WTC11 (cell line): ENCODE results near the gene PHAF1.

Experiments
- ATF3 ChIP-seq: sonication (generic); formaldehyde crosslinking; conservative IDR thresholded peaks from 2 replicates; pipeline ENCODE4 v1.8.1; 2022; ENCODE audit warnings: mild to moderate bottlenecking, missing genetic modification reagents
- CTCF ChIP-seq: fragments of 200-600 bp; IDR thresholded peaks from 2 replicates; pipeline ENCODE4 v1.8.0; 2022; ENCODE audit warnings: antibody characterized with exemption
- FOXJ3 ChIP-seq: sonication (generic); formaldehyde crosslinking; IDR thresholded peaks from 2 replicates; pipeline ENCODE4 v1.9.0; 2021; ENCODE audit warnings: missing genetic modification reagents, mild to moderate bottlenecking, borderline replicate concordance
- NFYB ChIP-seq: sonication (generic); formaldehyde crosslinking; conservative IDR thresholded peaks from 2 replicates; pipeline ENCODE4 v1.8.0; 2022; ENCODE audit warnings: low read depth, missing genetic modification reagents
- SOX15 ChIP-seq: fragments of 250-450 bp; sonication (Bioruptor Pico); IDR thresholded peaks from 2 replicates; pipeline ENCODE4 v1.9.0; 2021; ENCODE audit warnings: mild to moderate bottlenecking
- TF ChIP-seq, protein P1 (sequence below): fragments of 250-450 bp; sonication (Bioruptor Pico); IDR thresholded peaks from 2 replicates; pipeline ENCODE4 v1.9.0; 2021; ENCODE audit warnings: mild to moderate bottlenecking, borderline replicate concordance

DNA sequence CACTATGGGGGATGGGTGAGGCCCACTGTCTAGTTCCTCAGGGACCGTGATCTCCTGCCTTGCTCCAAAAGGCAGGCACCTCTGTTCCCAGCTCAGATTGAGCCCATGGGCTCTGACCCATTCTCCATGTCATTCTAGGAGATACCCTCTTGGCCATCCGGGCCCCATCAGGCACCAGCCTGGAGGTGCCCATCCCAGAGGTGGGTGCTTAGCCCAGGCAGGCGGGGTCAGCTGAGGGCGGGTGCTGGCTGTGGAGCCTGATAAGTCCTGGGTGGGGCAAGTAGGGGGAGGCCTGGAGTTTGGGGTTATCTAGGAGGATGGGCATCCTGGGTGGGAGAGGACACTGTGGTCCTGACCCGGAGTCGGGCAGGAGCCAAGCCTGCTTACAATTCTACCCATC is 84.5 kb downstream of the PHAF1 start:
- TF ChIP-seq CTCF (no peak), FOXJ3 (no peak), SOX15 (CRISPR knock-in tag) (no peak), NFYB (CRISPR knock-in tag) (no peak), ATF3 (CRISPR knock-in tag) (no peak)
- TF ChIP-seq, protein P1, sequence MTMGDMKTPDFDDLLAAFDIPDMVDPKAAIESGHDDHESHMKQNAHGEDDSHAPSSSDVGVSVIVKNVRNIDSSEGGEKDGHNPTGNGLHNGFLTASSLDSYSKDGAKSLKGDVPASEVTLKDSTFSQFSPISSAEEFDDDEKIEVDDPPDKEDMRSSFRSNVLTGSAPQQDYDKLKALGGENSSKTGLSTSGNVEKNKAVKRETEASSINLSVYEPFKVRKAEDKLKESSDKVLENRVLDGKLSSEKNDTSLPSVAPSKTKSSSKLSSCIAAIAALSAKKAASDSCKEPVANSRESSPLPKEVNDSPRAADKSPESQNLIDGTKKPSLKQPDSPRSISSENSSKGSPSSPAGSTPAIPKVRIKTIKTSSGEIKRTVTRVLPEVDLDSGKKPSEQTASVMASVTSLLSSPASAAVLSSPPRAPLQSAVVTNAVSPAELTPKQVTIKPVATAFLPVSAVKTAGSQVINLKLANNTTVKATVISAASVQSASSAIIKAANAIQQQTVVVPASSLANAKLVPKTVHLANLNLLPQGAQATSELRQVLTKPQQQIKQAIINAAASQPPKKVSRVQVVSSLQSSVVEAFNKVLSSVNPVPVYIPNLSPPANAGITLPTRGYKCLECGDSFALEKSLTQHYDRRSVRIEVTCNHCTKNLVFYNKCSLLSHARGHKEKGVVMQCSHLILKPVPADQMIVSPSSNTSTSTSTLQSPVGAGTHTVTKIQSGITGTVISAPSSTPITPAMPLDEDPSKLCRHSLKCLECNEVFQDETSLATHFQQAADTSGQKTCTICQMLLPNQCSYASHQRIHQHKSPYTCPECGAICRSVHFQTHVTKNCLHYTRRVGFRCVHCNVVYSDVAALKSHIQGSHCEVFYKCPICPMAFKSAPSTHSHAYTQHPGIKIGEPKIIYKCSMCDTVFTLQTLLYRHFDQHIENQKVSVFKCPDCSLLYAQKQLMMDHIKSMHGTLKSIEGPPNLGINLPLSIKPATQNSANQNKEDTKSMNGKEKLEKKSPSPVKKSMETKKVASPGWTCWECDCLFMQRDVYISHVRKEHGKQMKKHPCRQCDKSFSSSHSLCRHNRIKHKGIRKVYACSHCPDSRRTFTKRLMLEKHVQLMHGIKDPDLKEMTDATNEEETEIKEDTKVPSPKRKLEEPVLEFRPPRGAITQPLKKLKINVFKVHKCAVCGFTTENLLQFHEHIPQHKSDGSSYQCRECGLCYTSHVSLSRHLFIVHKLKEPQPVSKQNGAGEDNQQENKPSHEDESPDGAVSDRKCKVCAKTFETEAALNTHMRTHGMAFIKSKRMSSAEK (CRISPR knock-in tag), result no peak
